GM23338 (cell line): ENCODE measurements around the gene DNAJC10. TPM values are rescaled to one million over a fixed set of nuclear protein-coding genes. Genes with fewer than 3 reads are reported as not detected.

Source experiments
- ATAC-seq: fragments of 200-7000 bp; cut with Tn5 transposase; 3 replicates; pipeline ENCODE4 v1.9.1; 2020
- DNase-seq: peaks from one replicate; pipeline ENCODE4 v3.0.0-alpha.2; 2015; ENCODE audit warnings: low spot score
- H2AFZ ChIP-seq: fragments of 200-600 bp; sonication (generic); 2 replicates; pipeline ENCODE4 v1.8.0; 2016; ENCODE audit warnings: antibody characterized with exemption, mild to moderate bottlenecking, moderate library complexity
- H3F3A ChIP-seq: fragments of 200-600 bp; sonication (generic); replicated peaks from 2 replicates; pipeline ENCODE4 v1.8.0; 2017; ENCODE audit warnings: antibody characterized with exemption, mixed run types, low read depth
- H3K27ac ChIP-seq: fragments of 200-600 bp; sonication (generic); 2 replicates; pipeline ENCODE4 v1.6.1; 2016; ENCODE audit warnings: low read depth
- H3K27me3 ChIP-seq: fragments of 200-600 bp; sonication (generic); 2 replicates; pipeline ENCODE4 v1.8.0; 2016; ENCODE audit warnings: mild to moderate bottlenecking, mixed run types, moderate library complexity; ENCODE audit not compliant: insufficient read depth
- H3K36me3 ChIP-seq: fragments of 200-600 bp; sonication (generic); 2 replicates; pipeline ENCODE4 v1.8.0; 2016; ENCODE audit warnings: mild to moderate bottlenecking; ENCODE audit not compliant: insufficient read depth
- H3K4me1 ChIP-seq: fragments of 200-600 bp; sonication (generic); 2 replicates; pipeline ENCODE4 v1.8.0; 2016; ENCODE audit warnings: mild to moderate bottlenecking, moderate library complexity; ENCODE audit not compliant: insufficient read depth
- H3K4me2 ChIP-seq: fragments of 200-600 bp; sonication (generic); 2 replicates; pipeline ENCODE4 v1.7.1; 2017; ENCODE audit warnings: mixed run types
- H3K4me3 ChIP-seq: fragments of 200-600 bp; sonication (generic); 2 replicates; pipeline ENCODE4 v1.6.1; 2016; ENCODE audit warnings: mixed run types
- H3K79me2 ChIP-seq: fragments of 200-600 bp; sonication (generic); replicated peaks from 2 replicates; pipeline ENCODE4 v1.8.0; 2017; ENCODE audit warnings: mild to moderate bottlenecking; ENCODE audit not compliant: insufficient read depth
- H3K9me2 ChIP-seq: fragments of 200-600 bp; sonication (generic); 2 replicates; pipeline ENCODE4 v1.8.0; 2017; ENCODE audit not compliant: insufficient read depth
- H4K20me1 ChIP-seq: fragments of 200-600 bp; sonication (generic); replicated peaks from 2 replicates; pipeline ENCODE4 v1.8.0; 2017; ENCODE audit warnings: mild to moderate bottlenecking; ENCODE audit not compliant: insufficient read depth
- H3K27ac Mint-ChIP-seq: 2 replicates; pipeline ENCODE4 v1.8.0; 2020; ENCODE audit warnings: inconsistent platforms, mild to moderate bottlenecking, moderate library complexity, mixed read lengths
- H3K27me3 Mint-ChIP-seq: 3 replicates; pipeline ENCODE4 v1.8.0; 2022; ENCODE audit warnings: low read depth, mild to moderate bottlenecking, moderate library complexity, mixed read lengths, inconsistent platforms; ENCODE audit not compliant: insufficient read depth, poor library complexity
- H3K36me3 Mint-ChIP-seq: 3 replicates; pipeline ENCODE4 v1.8.0; 2021; ENCODE audit warnings: low read depth, mild to moderate bottlenecking, inconsistent platforms, moderate library complexity, mixed read lengths
- H3K4me1 Mint-ChIP-seq: 3 replicates; pipeline ENCODE4 v1.8.0; 2020; ENCODE audit warnings: mild to moderate bottlenecking, inconsistent platforms, mixed read lengths
- H3K4me3 Mint-ChIP-seq: 3 replicates; pipeline ENCODE4 v1.8.0; 2021; ENCODE audit warnings: moderate library complexity, mild to moderate bottlenecking, inconsistent platforms, mixed read lengths
- H3K9me3 Mint-ChIP-seq: 3 replicates; pipeline ENCODE4 v1.8.0; 2020; ENCODE audit warnings: moderate library complexity, mild to moderate bottlenecking, inconsistent platforms, mixed read lengths
- EZH2 ChIP-seq: fragments of 200-600 bp; sonication (generic); IDR thresholded peaks from one replicate; pipeline ENCODE4 v1.8.0; 2017; ENCODE audit warnings: antibody characterized with exemption, mild to moderate bottlenecking, low read depth; ENCODE audit not compliant: unreplicated experiment
- EZH2phosphoT487 ChIP-seq: fragments of 200-600 bp; sonication (generic); IDR thresholded peaks from one replicate; pipeline ENCODE4 v1.8.1; 2018; ENCODE audit warnings: antibody characterized with exemption; ENCODE audit not compliant: unreplicated experiment
- JUNB ChIP-seq: IDR thresholded peaks from one replicate; pipeline ENCODE4 v1.6.1; 2016; ENCODE audit warnings: antibody characterized with exemption; ENCODE audit not compliant: unreplicated experiment
- NANOG ChIP-seq: IDR thresholded peaks from 2 replicates; pipeline ENCODE4 v1.6.1; 2016; ENCODE audit warnings: antibody characterized with exemption, borderline replicate concordance
- POLR2AphosphoS5 ChIP-seq: IDR thresholded peaks from 2 replicates; pipeline ENCODE4 v1.6.1; 2016; ENCODE audit warnings: antibody characterized with exemption, low read depth
- STAT1 ChIP-seq: IDR thresholded peaks from one replicate; pipeline ENCODE4 v1.6.1; 2016; ENCODE audit warnings: antibody characterized with exemption; ENCODE audit not compliant: unreplicated experiment
- ZNF114 ChIP-seq: fragments of 250-450 bp; sonication (Bioruptor Pico); IDR thresholded peaks from 2 replicates; pipeline ENCODE4 v1.5.0; 2020; ENCODE audit warnings: mild to moderate bottlenecking, moderate library complexity
- ZNF331 ChIP-seq: fragments of 250-450 bp; sonication (Bioruptor Pico); IDR thresholded peaks from 2 replicates; pipeline ENCODE4 v1.5.0; 2020; ENCODE audit warnings: low read depth, mild to moderate bottlenecking, moderate library complexity
- polyA plus RNA-seq: library from polyadenylated mRNA; unstranded; fragments of >200 nt; fragmentation: Nextera tagmentation; extraction: Ambion mirVana; gene quantifications from 2 replicates; pipeline ENCODE4 v1.2.1, GENCODE V29; 2016
- total RNA-seq: library from RNA; depleted of rRNA; stranded (reverse); fragments of >200 nt; shearing (Covaris generic); gene quantifications from 2 replicates; pipeline ENCODE4 v1.2.3, GENCODE V29; 2014
- TF ChIP-seq, protein P1 (sequence below): IDR thresholded peaks from one replicate; pipeline ENCODE4 v1.6.1; 2018; ENCODE audit warnings: antibody characterized with exemption; ENCODE audit not compliant: unreplicated experiment
- TF ChIP-seq, protein P2 (sequence below), 2 experiments: fragments of 200-600 bp in 1 of 2; sonication (generic) in 1 of 2; conservative IDR thresholded peaks; 2 replicates each; pipeline versions ENCODE4 v1.5.1 to v1.6.1; 2016 to 2017; ENCODE audit warnings: antibody characterized with exemption in 2 of 2, low read depth in 2 of 2, mild to moderate bottlenecking in 2 of 2, moderate library complexity in 1 of 2
- TF ChIP-seq, protein P3 (sequence below): fragments of 250-450 bp; sonication (Bioruptor Pico); IDR thresholded peaks from 2 replicates; pipeline ENCODE4 v1.5.0; 2020; ENCODE audit warnings: mild to moderate bottlenecking, moderate library complexity

DNAJC10 gene
- total and polyA plus RNA-seq, 2 experiments from 2014 or later = 41.9 to 83.1 TPM

DNA sequence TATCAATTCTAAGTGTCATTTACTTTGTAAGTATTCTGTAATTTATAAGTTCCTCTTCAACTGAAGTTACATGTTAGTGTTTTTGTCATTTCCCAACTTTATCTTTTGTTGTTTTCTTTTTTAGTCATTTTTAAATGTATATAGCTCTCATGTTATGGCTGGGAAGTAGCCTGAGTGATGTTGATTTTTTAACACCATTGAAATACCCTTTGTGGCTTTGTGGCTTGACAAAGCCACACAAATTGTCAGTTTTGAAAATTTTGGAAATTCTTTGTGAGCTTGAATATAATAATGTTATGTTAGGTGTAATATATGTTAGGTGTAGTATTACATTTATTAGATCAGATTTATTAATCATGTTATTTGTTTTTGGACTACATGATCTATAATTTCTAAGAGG lies 16.7 kb downstream of the DNAJC10 start:
- Histone ChIP-seq H3K4me3 (no peak overlapping the region), H3K9me2 (no peaks in the 10 kb centered on the region), H3K27ac (no peak overlapping the region), H2AFZ (no peak overlapping the region), H3K4me2 (no peak overlapping the region), H3K36me3 (peaks cover 18% of the 10 kb centered on the region; the same call in 1 of the 2 replicates), H3K27me3 (no peaks in the 10 kb centered on the region), H3K4me1 (no peaks in the 10 kb centered on the region), H3F3A (no peaks in the 10 kb centered on the region), H3K79me2 (no peaks in the 10 kb centered on the region), H4K20me1 (no peaks in the 10 kb centered on the region)
- Mint-ChIP-seq H3K36me3 (peaks cover 39% of the 10 kb centered on the region), H3K4me1 (no peaks in the 10 kb centered on the region), H3K27me3 (no peaks in the 10 kb centered on the region), H3K4me3 (no peak overlapping the region), H3K27ac (no peak overlapping the region), H3K9me3 (no peaks in the 10 kb centered on the region)
- ATAC-seq (no peak), DNase-seq (no peak)
- TF ChIP-seq JUNB (no peak), EZH2 (no peak), POLR2AphosphoS5 (no peak), STAT1 (no peak), ZNF331 (CRISPR knock-in tag) (no peak), ZNF114 (no peak), EZH2phosphoT487 (no peak), NANOG (no peak)
- TF ChIP-seq, protein P1, sequence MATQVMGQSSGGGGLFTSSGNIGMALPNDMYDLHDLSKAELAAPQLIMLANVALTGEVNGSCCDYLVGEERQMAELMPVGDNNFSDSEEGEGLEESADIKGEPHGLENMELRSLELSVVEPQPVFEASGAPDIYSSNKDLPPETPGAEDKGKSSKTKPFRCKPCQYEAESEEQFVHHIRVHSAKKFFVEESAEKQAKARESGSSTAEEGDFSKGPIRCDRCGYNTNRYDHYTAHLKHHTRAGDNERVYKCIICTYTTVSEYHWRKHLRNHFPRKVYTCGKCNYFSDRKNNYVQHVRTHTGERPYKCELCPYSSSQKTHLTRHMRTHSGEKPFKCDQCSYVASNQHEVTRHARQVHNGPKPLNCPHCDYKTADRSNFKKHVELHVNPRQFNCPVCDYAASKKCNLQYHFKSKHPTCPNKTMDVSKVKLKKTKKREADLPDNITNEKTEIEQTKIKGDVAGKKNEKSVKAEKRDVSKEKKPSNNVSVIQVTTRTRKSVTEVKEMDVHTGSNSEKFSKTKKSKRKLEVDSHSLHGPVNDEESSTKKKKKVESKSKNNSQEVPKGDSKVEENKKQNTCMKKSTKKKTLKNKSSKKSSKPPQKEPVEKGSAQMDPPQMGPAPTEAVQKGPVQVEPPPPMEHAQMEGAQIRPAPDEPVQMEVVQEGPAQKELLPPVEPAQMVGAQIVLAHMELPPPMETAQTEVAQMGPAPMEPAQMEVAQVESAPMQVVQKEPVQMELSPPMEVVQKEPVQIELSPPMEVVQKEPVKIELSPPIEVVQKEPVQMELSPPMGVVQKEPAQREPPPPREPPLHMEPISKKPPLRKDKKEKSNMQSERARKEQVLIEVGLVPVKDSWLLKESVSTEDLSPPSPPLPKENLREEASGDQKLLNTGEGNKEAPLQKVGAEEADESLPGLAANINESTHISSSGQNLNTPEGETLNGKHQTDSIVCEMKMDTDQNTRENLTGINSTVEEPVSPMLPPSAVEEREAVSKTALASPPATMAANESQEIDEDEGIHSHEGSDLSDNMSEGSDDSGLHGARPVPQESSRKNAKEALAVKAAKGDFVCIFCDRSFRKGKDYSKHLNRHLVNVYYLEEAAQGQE = no peak
- TF ChIP-seq, protein P2, sequence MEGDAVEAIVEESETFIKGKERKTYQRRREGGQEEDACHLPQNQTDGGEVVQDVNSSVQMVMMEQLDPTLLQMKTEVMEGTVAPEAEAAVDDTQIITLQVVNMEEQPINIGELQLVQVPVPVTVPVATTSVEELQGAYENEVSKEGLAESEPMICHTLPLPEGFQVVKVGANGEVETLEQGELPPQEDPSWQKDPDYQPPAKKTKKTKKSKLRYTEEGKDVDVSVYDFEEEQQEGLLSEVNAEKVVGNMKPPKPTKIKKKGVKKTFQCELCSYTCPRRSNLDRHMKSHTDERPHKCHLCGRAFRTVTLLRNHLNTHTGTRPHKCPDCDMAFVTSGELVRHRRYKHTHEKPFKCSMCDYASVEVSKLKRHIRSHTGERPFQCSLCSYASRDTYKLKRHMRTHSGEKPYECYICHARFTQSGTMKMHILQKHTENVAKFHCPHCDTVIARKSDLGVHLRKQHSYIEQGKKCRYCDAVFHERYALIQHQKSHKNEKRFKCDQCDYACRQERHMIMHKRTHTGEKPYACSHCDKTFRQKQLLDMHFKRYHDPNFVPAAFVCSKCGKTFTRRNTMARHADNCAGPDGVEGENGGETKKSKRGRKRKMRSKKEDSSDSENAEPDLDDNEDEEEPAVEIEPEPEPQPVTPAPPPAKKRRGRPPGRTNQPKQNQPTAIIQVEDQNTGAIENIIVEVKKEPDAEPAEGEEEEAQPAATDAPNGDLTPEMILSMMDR (conservative IDR thresholded peaks at IDR 0.05; ENCODE audit: low read depth in 2 of 2) = no peak
- TF ChIP-seq, protein P3, sequence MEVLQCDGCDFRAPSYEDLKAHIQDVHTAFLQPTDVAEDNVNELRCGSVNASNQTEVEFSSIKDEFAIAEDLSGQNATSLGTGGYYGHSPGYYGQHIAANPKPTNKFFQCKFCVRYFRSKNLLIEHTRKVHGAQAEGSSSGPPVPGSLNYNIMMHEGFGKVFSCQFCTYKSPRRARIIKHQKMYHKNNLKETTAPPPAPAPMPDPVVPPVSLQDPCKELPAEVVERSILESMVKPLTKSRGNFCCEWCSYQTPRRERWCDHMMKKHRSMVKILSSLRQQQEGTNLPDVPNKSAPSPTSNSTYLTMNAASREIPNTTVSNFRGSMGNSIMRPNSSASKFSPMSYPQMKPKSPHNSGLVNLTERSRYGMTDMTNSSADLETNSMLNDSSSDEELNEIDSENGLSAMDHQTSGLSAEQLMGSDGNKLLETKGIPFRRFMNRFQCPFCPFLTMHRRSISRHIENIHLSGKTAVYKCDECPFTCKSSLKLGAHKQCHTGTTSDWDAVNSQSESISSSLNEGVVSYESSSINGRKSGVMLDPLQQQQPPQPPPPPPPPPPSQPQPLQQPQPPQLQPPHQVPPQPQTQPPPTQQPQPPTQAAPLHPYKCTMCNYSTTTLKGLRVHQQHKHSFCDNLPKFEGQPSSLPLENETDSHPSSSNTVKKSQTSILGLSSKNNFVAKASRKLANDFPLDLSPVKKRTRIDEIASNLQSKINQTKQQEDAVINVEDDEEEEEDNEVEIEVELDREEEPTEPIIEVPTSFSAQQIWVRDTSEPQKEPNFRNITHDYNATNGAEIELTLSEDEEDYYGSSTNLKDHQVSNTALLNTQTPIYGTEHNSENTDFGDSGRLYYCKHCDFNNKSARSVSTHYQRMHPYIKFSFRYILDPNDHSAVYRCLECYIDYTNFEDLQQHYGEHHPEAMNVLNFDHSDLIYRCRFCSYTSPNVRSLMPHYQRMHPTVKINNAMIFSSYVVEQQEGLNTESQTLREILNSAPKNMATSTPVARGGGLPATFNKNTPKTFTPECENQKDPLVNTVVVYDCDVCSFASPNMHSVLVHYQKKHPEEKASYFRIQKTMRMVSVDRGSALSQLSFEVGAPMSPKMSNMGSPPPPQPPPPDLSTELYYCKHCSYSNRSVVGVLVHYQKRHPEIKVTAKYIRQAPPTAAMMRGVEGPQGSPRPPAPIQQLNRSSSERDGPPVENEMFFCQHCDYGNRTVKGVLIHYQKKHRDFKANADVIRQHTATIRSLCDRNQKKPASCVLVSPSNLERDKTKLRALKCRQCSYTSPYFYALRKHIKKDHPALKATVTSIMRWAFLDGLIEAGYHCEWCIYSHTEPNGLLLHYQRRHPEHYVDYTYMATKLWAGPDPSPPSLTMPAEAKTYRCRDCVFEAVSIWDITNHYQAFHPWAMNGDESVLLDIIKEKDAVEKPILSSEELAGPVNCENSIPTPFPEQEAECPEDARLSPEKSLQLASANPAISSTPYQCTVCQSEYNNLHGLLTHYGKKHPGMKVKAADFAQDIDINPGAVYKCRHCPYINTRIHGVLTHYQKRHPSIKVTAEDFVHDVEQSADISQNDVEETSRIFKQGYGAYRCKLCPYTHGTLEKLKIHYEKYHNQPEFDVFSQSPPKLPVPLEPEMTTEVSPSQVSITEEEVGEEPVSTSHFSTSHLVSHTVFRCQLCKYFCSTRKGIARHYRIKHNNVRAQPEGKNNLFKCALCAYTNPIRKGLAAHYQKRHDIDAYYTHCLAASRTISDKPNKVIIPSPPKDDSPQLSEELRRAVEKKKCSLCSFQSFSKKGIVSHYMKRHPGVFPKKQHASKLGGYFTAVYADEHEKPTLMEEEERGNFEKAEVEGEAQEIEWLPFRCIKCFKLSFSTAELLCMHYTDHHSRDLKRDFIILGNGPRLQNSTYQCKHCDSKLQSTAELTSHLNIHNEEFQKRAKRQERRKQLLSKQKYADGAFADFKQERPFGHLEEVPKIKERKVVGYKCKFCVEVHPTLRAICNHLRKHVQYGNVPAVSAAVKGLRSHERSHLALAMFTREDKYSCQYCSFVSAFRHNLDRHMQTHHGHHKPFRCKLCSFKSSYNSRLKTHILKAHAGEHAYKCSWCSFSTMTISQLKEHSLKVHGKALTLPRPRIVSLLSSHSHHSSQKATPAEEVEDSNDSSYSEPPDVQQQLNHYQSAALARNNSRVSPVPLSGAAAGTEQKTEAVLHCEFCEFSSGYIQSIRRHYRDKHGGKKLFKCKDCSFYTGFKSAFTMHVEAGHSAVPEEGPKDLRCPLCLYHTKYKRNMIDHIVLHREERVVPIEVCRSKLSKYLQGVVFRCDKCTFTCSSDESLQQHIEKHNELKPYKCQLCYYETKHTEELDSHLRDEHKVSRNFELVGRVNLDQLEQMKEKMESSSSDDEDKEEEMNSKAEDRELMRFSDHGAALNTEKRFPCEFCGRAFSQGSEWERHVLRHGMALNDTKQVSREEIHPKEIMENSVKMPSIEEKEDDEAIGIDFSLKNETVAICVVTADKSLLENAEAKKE = no peak
